ENCODE results near the gene ANO6. TPM values are rescaled to one million over a fixed set of nuclear protein-coding genes. Genes with fewer than 3 reads are reported as not detected.

Gene ANO6
- total RNA-seq, 3 donors from 2014 or later (not counting 1 experiment from before 2014, with no cell fraction given): 26.6 to 31.0 (median 30.4) TPM

- Mint-ChIP-seq H3K4me1 (peaks cover 11 to 12% of the 10 kb centered on the region in 2 donors), H3K36me3 (no peaks in the 10 kb centered on the region), H3K9me3 (no peaks in the 10 kb centered on the region), H3K27me3 (ENCODE audit: low read depth in 2 of 2) (no peaks in the 10 kb centered on the region), H3K27ac (no peak overlapping the region), H3K4me3 (no peak overlapping the region)
- Histone ChIP-seq H3K27ac (ENCODE audit: low read length) (no peak overlapping the region), H3K27me3 (ENCODE audit: control insufficient read depth, insufficient read depth, low read length) (no peaks in the 10 kb centered on the region), H3K4me3 (ENCODE audit: low read length) (no peak overlapping the region), H3K9me3 (ENCODE audit: control insufficient read depth, insufficient read depth, low read length) (no peaks in the 10 kb centered on the region), H3K4me1 (ENCODE audit: control insufficient read depth, insufficient read depth, low read length) (peaks cover under 1% of the 10 kb centered on the region), H3K36me3 (ENCODE audit: control insufficient read depth, insufficient read depth, low read length) (no peaks in the 10 kb centered on the region)
- TF ChIP-seq, protein P1, sequence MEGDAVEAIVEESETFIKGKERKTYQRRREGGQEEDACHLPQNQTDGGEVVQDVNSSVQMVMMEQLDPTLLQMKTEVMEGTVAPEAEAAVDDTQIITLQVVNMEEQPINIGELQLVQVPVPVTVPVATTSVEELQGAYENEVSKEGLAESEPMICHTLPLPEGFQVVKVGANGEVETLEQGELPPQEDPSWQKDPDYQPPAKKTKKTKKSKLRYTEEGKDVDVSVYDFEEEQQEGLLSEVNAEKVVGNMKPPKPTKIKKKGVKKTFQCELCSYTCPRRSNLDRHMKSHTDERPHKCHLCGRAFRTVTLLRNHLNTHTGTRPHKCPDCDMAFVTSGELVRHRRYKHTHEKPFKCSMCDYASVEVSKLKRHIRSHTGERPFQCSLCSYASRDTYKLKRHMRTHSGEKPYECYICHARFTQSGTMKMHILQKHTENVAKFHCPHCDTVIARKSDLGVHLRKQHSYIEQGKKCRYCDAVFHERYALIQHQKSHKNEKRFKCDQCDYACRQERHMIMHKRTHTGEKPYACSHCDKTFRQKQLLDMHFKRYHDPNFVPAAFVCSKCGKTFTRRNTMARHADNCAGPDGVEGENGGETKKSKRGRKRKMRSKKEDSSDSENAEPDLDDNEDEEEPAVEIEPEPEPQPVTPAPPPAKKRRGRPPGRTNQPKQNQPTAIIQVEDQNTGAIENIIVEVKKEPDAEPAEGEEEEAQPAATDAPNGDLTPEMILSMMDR (IDR thresholded peaks at IDR 0.05): no peak
- WGBS (ENCODE audit: insufficient coverage): 97% methylated on average over 1 of the region's 1 CpG
- DNase-seq (no peak), ATAC-seq (no peak)
- intact Hi-C loops (cut with micrococcal nuclease): no loop called here
Observed at GRCh38 chr12:45273717-45274271, 57.9 kb downstream of the ANO6 start.

DNA sequence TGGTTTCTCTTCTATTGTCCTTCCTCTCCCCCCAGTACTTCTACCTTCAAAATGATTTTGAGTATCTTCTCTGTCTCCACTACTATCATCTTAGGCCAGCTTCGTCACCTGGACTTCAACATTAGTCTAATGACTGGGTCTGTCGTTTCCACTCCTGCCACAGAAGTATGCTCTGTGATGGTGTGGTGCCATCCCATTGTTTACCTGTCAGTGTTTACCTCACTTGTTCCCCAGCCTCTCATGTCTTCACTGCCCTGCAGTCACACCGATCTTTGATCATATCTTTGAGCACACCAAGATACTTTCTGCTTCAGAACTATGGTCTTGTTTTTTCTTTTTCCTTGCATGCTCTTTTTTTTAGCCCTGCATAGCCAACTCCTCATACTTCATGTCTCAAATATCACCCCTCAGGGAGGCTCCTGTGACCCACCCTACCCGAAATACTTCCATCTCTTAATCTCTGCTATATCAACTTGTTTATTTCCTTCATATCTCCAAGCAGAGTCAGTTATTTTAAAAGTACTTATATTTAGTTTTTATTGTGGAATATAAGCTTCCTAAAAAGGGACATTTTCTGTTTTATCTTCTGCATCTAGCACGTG is 60.4 kb downstream of the ANO6 start:
- Mint-ChIP-seq H3K27me3 (ENCODE audit: low read depth in 2 of 2) (no peaks in the 10 kb centered on the region), H3K27ac (no peak overlapping the region), H3K36me3 (no peaks in the 10 kb centered on the region), H3K4me3 (no peak overlapping the region), H3K9me3 (no peaks in the 10 kb centered on the region), H3K4me1 (peaks cover 0 to 6% of the 10 kb centered on the region in 2 donors)
- WGBS (ENCODE audit: insufficient coverage): 94% methylated on average over 5 of the region's 5 CpGs
- no peak overlapping the region for H3K4me3 ChIP-seq (ENCODE audit: low read length)
- H3K36me3 ChIP-seq (ENCODE audit: control insufficient read depth, insufficient read depth, low read length): no peaks in the 10 kb centered on the region
- H3K27me3 ChIP-seq (ENCODE audit: control insufficient read depth, insufficient read depth, low read length): no peaks in the 10 kb centered on the region
- no peaks in the 10 kb centered on the region for H3K4me1 ChIP-seq (ENCODE audit: control insufficient read depth, insufficient read depth, low read length)
- intact Hi-C loops (cut with micrococcal nuclease): no loop called here
- H3K27ac ChIP-seq (ENCODE audit: low read length): no peak overlapping the region
- ATAC-seq (no peak), DNase-seq (no peak)
- TF ChIP-seq, protein P1 (IDR thresholded peaks at IDR 0.05): no peak
- H3K9me3 ChIP-seq (ENCODE audit: control insufficient read depth, insufficient read depth, low read length): no peaks in the 10 kb centered on the region

DNA sequence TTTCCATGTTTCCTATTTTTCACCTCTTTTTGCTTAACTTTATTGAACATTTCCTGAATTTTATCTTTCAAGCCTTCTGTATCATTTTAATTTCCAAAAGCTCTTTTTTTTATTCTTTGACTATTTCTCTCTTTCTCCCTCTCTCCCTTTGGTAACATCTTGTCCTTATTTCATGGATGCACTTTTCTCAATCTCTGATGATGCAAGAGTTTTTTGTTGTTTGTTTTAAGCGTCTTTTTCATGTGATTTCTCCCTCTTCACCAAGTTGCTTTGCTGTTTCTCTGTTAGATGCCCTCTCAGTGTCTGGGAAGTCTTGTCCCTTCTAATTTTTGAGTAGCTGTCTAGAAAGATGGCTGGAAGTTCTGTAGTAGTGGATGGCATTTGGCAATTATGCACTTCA is 62.6 kb downstream of the ANO6 start:
- no peak for ATAC-seq
- DNase-seq: no peak
- no peak overlapping the region for H3K27ac Mint-ChIP-seq
- H3K4me1 Mint-ChIP-seq: peaks cover 13 to 21% of the 10 kb centered on the region in 2 donors
- H3K36me3 ChIP-seq (ENCODE audit: control insufficient read depth, insufficient read depth, low read length): no peaks in the 10 kb centered on the region
- H3K4me1 ChIP-seq (ENCODE audit: control insufficient read depth, insufficient read depth, low read length): no peaks in the 10 kb centered on the region
- intact Hi-C loops (cut with micrococcal nuclease): no loop called here
- TF ChIP-seq, protein P1 (IDR thresholded peaks at IDR 0.05): no peak
- H3K4me3 ChIP-seq (ENCODE audit: low read length): no peak overlapping the region
- H3K9me3 ChIP-seq (ENCODE audit: control insufficient read depth, insufficient read depth, low read length): no peaks in the 10 kb centered on the region
- H3K36me3 Mint-ChIP-seq: no peaks in the 10 kb centered on the region
- no peak overlapping the region for H3K4me3 Mint-ChIP-seq
- 100% methylated on average over 1 of the region's 1 CpG for WGBS (ENCODE audit: insufficient coverage)
- H3K9me3 Mint-ChIP-seq: no peaks in the 10 kb centered on the region
- H3K27me3 Mint-ChIP-seq (ENCODE audit: low read depth in 2 of 2): no peaks in the 10 kb centered on the region
- no peak overlapping the region for H3K27ac ChIP-seq (ENCODE audit: low read length)
- H3K27me3 ChIP-seq (ENCODE audit: control insufficient read depth, insufficient read depth, low read length): no peaks in the 10 kb centered on the region
